Measurements from ENCODE around the gene TCF4.

GRCh38 chr18:55252901-55253300 is 335.1 kb downstream of the TCF4 start:
- no peak for TF ChIP-seq CTCF (IDR thresholded peaks at IDR 0.05)
- no peak for TF ChIP-seq SIN3A (IDR thresholded peaks at IDR 0.05; ENCODE audit: borderline replicate concordance, insufficient read depth, low read depth, low read length)

Data from Panc1 (cell line).